Right lobe of liver (tissue), 6 donors: ENCODE data around the gene GSS. TPM values are rescaled to one million over a fixed set of nuclear protein-coding genes. Genes with fewer than 3 reads are reported as not detected.

Experiments used
- ATAC-seq, 4 donors: fragments of 200-7000 bp; cut with Tn5 transposase; one replicate each; pipeline ENCODE4 v1.9.1; 2020; ENCODE audit warnings: mild to moderate bottlenecking in 4 of 4, moderate library complexity in 4 of 4
- DNase-seq, 3 donors: peaks; one replicate each; pipeline ENCODE4 v3.0.0-alpha.2; 2020
- H3K27ac ChIP-seq, 3 donors: fragments of 200-600 bp; one replicate each; pipeline ENCODE4 v1.8.0; 2022
- H3K27me3 ChIP-seq, 2 donors: fragments of 200-600 bp; one replicate each; pipeline ENCODE4 v1.8.0; 2022
- H3K36me3 ChIP-seq, 4 donors: fragments of 200-600 bp; sonication (generic) in 1 of 4; one replicate each; pipeline versions ENCODE4 v1.5.1 to v1.8.0; 2017 to 2022; ENCODE audit warnings: control low read depth in 1 of 4
- H3K4me1 ChIP-seq, 4 donors: fragments of 200-600 bp; sonication (generic) in 1 of 4; one replicate each; pipeline versions ENCODE4 v1.5.1 to v1.8.0; 2017 to 2022; ENCODE audit warnings: control low read depth in 1 of 4
- H3K4me3 ChIP-seq, 3 donors: fragments of 200-600 bp; one replicate each; pipeline ENCODE4 v1.8.0; 2022
- H3K9me3 ChIP-seq, 4 donors: fragments of 200-600 bp; sonication (generic) in 1 of 4; one replicate each; pipeline versions ENCODE4 v1.5.1 to v1.8.0; 2017 to 2022; ENCODE audit warnings: control low read depth in 1 of 4
- POLR2A ChIP-seq: fragments of 450-650 bp; IDR thresholded peaks from one replicate; pipeline ENCODE4 v1.6.1; 2017; ENCODE audit warnings: antibody characterized with exemption, mild to moderate bottlenecking
- WGBS: methylation state at CpG from one replicate; pipeline ENCODE4 v1.1.6; 2018; ENCODE audit warnings: low coverage, low lambda C conversion rate; ENCODE audit not compliant: insufficient coverage; ENCODE audit errors: missing lambda C conversion rate; 5-methylcytosine and 5-hydroxymethylcytosine counted together
- intact Hi-C, 2 donors: fragments of 100-400 bp; cut with DNase I; formaldehyde crosslinking; loops; one replicate each; pipeline versions ENCODE4 v1.11.2 to v1.14.1; 2022
- total RNA-seq, 6 experiments: library from RNA; depleted of rRNA in 2 of 6; stranded (reverse); fragments of >200 nt in 2 of 6; fragmentation: NEBNext Ultra II Directional in 3 of 6; extraction: Animal tissue kit (Norgen Biotek cat#: 25700) in 3 of 6; gene quantifications; one replicate each; pipeline versions ENCODE4 v1.1.0 to v1.2.4, GENCODE V29; 2016 to 2023
- TF ChIP-seq, protein P1 (sequence below), 4 donors: fragments of 200-600 bp in 3 of 4; fragments of 450-650 bp in 1 of 4; IDR thresholded peaks; one replicate each; pipeline versions ENCODE4 v1.5.1 to v1.8.0; 2016 to 2022; ENCODE audit warnings: antibody characterized with exemption in 4 of 4, mild to moderate bottlenecking in 2 of 4
- donor health status: DM: no; HTN: yes; CAD: no.
- donor health status: DM: no; HTN: no; CAD: no.
- donor health status: DM: no; HTN: no; CAD: no.
- donor health status: DM: no; HTN: yes; CAD: no.
- donor health status: DM: no; HTN: yes; CAD: no.

GSS gene
- total RNA-seq, 6 experiments from 2014 or later, result 25.9 to 63.6 (median 31.7) TPM

DNA sequence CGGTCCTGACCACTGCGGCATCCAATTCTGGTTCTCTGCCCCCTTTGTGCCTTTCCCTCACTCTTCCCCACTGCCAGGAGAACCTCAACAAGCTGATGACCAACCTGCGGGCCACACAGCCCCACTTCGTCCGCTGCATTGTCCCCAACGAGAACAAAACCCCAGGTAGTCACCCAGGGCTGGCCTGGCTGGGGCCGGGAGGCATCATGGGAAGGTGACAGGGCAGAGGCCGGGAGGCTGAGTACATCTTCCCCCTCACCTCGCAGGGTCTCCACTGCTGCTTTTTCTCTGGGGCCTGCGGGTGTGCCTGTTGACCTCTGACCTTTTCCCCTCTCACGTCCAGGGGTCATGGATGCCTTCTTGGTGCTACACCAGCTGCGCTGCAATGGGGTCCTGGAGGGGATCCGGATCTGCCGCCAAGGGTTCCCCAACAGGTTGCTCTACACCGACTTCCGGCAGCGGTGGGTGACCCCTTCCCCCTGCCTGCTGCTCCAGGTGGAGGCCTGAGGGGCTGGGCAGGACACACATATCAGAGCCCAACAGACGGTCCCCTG lies 35.1 kb upstream of the GSS start:
- peaks cover 0 to 17% (median 0%) of the 10 kb centered on the region in 4 donors for H3K4me1 ChIP-seq
- 100% methylated on average over 2 of the region's 18 CpGs for WGBS
- no peak overlapping the region for H3K4me3 ChIP-seq
- H3K27me3 ChIP-seq, result no peaks in the 10 kb centered on the region
- H3K36me3 ChIP-seq, result no peaks in the 10 kb centered on the region
- DNase-seq (no peak), ATAC-seq (no peak)
- H3K27ac ChIP-seq, result no peak overlapping the region
- intact Hi-C loops, result no loop called here
- TF ChIP-seq POLR2A, result no peak
- TF ChIP-seq, protein P1, sequence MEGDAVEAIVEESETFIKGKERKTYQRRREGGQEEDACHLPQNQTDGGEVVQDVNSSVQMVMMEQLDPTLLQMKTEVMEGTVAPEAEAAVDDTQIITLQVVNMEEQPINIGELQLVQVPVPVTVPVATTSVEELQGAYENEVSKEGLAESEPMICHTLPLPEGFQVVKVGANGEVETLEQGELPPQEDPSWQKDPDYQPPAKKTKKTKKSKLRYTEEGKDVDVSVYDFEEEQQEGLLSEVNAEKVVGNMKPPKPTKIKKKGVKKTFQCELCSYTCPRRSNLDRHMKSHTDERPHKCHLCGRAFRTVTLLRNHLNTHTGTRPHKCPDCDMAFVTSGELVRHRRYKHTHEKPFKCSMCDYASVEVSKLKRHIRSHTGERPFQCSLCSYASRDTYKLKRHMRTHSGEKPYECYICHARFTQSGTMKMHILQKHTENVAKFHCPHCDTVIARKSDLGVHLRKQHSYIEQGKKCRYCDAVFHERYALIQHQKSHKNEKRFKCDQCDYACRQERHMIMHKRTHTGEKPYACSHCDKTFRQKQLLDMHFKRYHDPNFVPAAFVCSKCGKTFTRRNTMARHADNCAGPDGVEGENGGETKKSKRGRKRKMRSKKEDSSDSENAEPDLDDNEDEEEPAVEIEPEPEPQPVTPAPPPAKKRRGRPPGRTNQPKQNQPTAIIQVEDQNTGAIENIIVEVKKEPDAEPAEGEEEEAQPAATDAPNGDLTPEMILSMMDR (IDR thresholded peaks at IDR 0.05), result no peak
- no peaks in the 10 kb centered on the region for H3K9me3 ChIP-seq

DNA sequence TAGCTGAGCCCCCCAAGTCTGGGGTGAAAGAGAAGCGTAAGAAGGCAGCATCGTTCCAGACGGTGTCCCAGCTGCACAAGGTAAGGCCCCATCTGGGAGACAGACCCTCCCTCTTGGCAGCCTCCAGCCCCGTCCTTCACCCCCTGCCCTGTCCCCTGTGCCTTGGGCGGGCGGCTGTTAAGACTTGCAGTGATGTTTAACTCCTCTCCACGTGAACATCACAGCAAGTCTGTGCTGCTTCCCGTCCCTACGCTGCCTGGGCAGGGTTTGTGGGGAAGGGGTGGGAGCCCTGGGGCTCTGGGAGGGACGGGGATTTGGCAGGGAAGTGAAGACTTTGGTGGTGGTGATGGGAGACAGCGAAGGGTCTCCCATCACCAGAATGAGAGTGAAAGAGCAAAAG lies 34.6 kb upstream of the GSS start:
- ATAC-seq (no peak), DNase-seq (no peak)
- intact Hi-C loops, result no loop called here
- peaks cover 0 to 12% (median 0%) of the 10 kb centered on the region in 4 donors for H3K4me1 ChIP-seq
- H3K27ac ChIP-seq, result no peak overlapping the region
- H3K4me3 ChIP-seq, result no peak overlapping the region
- WGBS, result 94% methylated on average over 3 of the region's 11 CpGs
- H3K9me3 ChIP-seq, result no peaks in the 10 kb centered on the region
- H3K27me3 ChIP-seq, result no peaks in the 10 kb centered on the region
- H3K36me3 ChIP-seq, result no peaks in the 10 kb centered on the region
- TF ChIP-seq POLR2A, result no peak
- TF ChIP-seq, protein P1 (IDR thresholded peaks at IDR 0.05), result no peak

DNA sequence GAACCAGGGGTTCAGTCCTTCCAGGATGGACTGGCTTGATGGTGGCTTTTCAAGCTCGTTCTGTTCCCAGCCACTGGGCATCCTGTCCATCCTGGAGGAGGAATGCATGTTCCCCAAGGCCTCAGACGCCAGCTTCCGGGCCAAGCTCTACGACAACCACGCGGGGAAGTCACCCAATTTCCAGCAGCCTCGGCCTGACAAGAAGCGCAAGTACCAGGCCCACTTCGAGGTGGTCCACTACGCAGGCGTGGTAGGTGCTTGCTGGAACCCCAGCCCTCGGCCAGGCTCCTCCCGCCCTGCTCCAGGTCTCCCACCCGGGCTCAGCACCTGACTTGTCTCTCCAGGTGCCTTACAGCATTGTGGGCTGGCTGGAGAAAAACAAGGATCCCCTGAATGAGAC lies 34.1 kb upstream of the GSS start:
- Histone ChIP-seq H3K4me3 (no peak overlapping the region), H3K27me3 (no peaks in the 10 kb centered on the region), H3K9me3 (no peaks in the 10 kb centered on the region), H3K27ac (no peak overlapping the region), H3K36me3 (no peaks in the 10 kb centered on the region), H3K4me1 (peaks cover 0 to 8% (median 0%) of the 10 kb centered on the region in 4 donors)
- WGBS, result no CpG with 5 or more reads among the region's 14 CpGs
- intact Hi-C loops, result no loop called here
- TF ChIP-seq, protein P1 (IDR thresholded peaks at IDR 0.05), result no peak
- no peak for TF ChIP-seq POLR2A
- ATAC-seq (no peak), DNase-seq (no peak)

DNA sequence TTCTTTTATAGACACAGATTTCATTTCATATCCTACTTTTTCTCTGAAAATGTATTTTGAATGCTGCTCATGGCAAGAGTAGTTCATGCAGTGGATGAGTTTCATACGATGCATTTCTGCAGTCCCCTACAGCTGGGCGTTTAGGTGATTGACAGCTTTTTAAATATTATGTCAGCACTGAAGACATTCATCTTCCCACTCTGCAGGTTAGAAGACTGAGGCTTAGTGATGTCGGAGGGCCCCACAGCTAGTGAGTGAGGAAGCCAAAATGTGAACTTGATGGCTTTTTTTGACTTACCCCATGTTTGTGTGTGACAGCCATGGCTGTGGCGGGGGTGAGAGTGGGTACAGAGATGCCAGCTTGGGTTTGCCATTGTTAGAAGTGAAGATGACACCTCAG lies 33.5 kb upstream of the GSS start:
- H3K36me3 ChIP-seq, result no peaks in the 10 kb centered on the region
- intact Hi-C loops, result no loop called here
- no peak for TF ChIP-seq POLR2A
- TF ChIP-seq, protein P1 (IDR thresholded peaks at IDR 0.05), result no peak
- 84% methylated on average over 4 of the region's 4 CpGs for WGBS
- H3K27ac ChIP-seq, result no peak overlapping the region
- no peak for DNase-seq
- H3K4me3 ChIP-seq, result no peak overlapping the region
- no peaks in the 10 kb centered on the region for H3K27me3 ChIP-seq
- no peak for ATAC-seq
- H3K4me1 ChIP-seq, result peaks cover 0 to 3% (median 0%) of the 10 kb centered on the region in 4 donors
- H3K9me3 ChIP-seq, result no peaks in the 10 kb centered on the region

DNA sequence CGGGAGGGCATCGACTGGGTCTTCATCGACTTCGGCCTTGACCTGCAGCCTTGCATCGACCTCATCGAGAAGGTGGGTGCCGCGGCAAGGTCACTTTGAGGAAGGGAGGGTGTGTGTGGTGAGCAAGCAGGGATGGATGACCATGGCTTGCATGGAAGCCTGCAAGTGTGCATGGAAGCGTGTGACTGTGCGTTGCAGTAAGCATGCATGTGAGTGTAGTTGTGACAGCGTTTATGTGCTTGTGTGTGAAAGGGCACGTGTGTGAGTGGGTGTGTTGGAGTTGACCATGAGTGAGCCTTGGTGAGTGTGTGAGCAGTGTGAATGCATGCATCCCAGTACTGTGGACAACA lies 32.6 kb upstream of the GSS start:
- ATAC-seq (peak in 1 of 4 donors; percentile 5), DNase-seq (no peak)

More for the DNA sequence above, 32.6 kb upstream of the GSS start:
- Histone ChIP-seq H3K27ac (no peak overlapping the region), H3K4me3 (no peak overlapping the region), H3K36me3 (no peaks in the 10 kb centered on the region), H3K9me3 (no peaks in the 10 kb centered on the region), H3K27me3 (no peaks in the 10 kb centered on the region), H3K4me1 (no peaks in the 10 kb centered on the region)
- TF ChIP-seq, protein P1 (IDR thresholded peaks at IDR 0.05), result no peak
- TF ChIP-seq POLR2A, result no peak
- intact Hi-C loops, result no loop called here
- 72% methylated on average over 8 of the region's 12 CpGs for WGBS
